Heart left ventricle (tissue), 13 donors: ENCODE results near the gene CBX8.

Source experiments
- CTCF ChIP-seq, 12 donors: fragments of 200-600 bp; sonication (generic) in 4 of 12; IDR thresholded peaks; one replicate each; pipeline versions ENCODE4 v1.5.0 to v1.8.0; 2018 to 2022; ENCODE audit warnings: antibody characterized with exemption in 12 of 12, mild to moderate bottlenecking in 5 of 12
- POLR2A ChIP-seq, 2 donors: fragments of 450-650 bp; IDR thresholded peaks; one replicate each; pipeline ENCODE4 v1.6.1; 2017; ENCODE audit warnings: antibody characterized with exemption in 2 of 2, mild to moderate bottlenecking in 2 of 2, moderate library complexity in 2 of 2
- donor health status: ischemic (EF 13 %, LVEDD 7.1; RV severe dilation, severe dysfunction).
- donor health status: DM: no; HTN: yes; CAD: no.
- donor health status: DM: no; HTN: no; CAD: no.
- donor health status: ischemic (EF 25% LVEDD 6.9; RV normal size, moderate dysfunction).
- donor health status: ischemic (EF 25% LVEDD 5.7; RV mildly dilated, moderate dysfunction).
- donor health status: ischemic (EF 35%, LVEDD 5.7; RV mildly dilated, moderate dysfunction).
- donor health status: nonischemic (EF 11% LVEDD 7.7; RV severe dilation, severe dysfunction).
- donor health status: DM: yes; HTN: yes; CAD: no.
- donor health status: PGD.
- donor health status: ischemic (EF 29% LVEDD 5.4; RV normal size, mild dysfunction).
- donor health status: nonischemic (EF 23%, LVEDD 6.1; RV moderate dilation, normal function).

GRCh38 chr17:79830303-79830702, 33.4 kb upstream of the CBX8 start:
- no peak for TF ChIP-seq CTCF (IDR thresholded peaks at IDR 0.05)
- no peak for TF ChIP-seq POLR2A (IDR thresholded peaks at IDR 0.05)
